Glutamatergic neuron (in vitro differentiated cells): Measurements from ENCODE around the gene LSMEM2. TPM values are rescaled to one million over a fixed set of nuclear protein-coding genes. Genes with fewer than 3 reads are reported as not detected.

ENCODE experiments used
- DNase-seq: peaks from one replicate; pipeline ENCODE4 v3.0.0; 2022
- H3K27ac Mint-ChIP-seq: one replicate; pipeline ENCODE4 v1.8.0; 2020; ENCODE audit warnings: mild to moderate bottlenecking, mixed read lengths, inconsistent platforms; ENCODE audit not compliant: unreplicated experiment
- H3K27me3 Mint-ChIP-seq: one replicate; pipeline ENCODE4 v1.8.0; 2020; ENCODE audit warnings: mild to moderate bottlenecking, moderate library complexity, mixed read lengths, inconsistent platforms; ENCODE audit not compliant: unreplicated experiment
- H3K36me3 Mint-ChIP-seq: one replicate; pipeline ENCODE4 v1.8.0; 2020; ENCODE audit warnings: mild to moderate bottlenecking, mixed read lengths, inconsistent platforms; ENCODE audit not compliant: unreplicated experiment
- H3K4me1 Mint-ChIP-seq: one replicate; pipeline ENCODE4 v1.8.0; 2020; ENCODE audit warnings: mild to moderate bottlenecking, low read depth, mixed read lengths, inconsistent platforms; ENCODE audit not compliant: unreplicated experiment
- H3K4me3 Mint-ChIP-seq: one replicate; pipeline ENCODE4 v1.8.0; 2020; ENCODE audit warnings: mild to moderate bottlenecking, mixed read lengths, inconsistent platforms; ENCODE audit not compliant: unreplicated experiment
- H3K9me3 Mint-ChIP-seq: one replicate; pipeline ENCODE4 v1.8.0; 2020; ENCODE audit warnings: mild to moderate bottlenecking, moderate library complexity, mixed read lengths, inconsistent platforms; ENCODE audit not compliant: unreplicated experiment
- total RNA-seq: library from RNA; stranded (reverse); fragmentation: NEBNext Ultra II Directional; extraction: Animal tissue kit (Norgen Biotek cat#: 25700); gene quantifications from one replicate; pipeline ENCODE4 v1.2.1, GENCODE V29; 2021; ENCODE audit not compliant: unreplicated experiment
- TF ChIP-seq, protein P1 (sequence below): fragments of 200-600 bp; sonication (generic); IDR thresholded peaks from one replicate; pipeline ENCODE4 v1.5.0; 2021; ENCODE audit not compliant: partially characterized antibody, unreplicated experiment

The LSMEM2 gene
- total RNA-seq, 1 donor from 2014 or later = not detected

DNA sequence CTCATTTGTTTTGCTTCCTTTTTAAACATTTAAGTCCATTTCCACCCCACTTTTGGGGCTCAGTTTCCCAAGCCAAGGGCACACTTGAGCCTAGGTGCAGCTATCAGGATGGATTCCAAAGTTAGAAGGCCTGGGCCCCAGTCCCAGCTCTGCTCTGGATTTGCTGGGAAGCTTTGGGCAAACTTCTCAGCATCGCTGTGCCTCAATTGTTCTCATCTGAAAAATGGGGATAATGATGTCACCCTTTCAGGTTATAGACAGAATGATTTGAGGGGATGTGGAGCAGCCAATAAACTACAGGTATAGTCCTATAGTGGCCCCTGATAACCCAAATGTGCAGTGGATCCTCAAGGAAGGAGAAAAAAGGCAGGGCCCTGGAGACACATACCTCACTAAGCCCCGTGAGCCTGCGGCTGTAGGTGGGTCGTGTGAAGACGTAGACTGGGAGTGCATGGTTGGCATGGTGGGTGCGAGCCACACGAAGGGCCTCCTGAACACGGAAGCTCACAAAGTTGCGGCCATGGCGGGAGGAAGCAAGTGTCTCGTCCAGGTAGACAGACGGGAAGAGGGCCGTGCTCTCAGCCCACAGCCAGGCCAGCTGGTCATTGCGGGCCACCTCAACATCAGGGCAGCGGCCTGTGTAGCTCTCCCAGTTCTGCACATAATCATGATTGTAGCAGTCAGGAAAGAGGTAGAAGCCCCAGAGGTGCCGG lies 40.5 kb downstream of the LSMEM2 start:
- peaks cover 14% of the 10 kb centered on the region for H3K27me3 Mint-ChIP-seq
- H3K27ac Mint-ChIP-seq = no peak overlapping the region
- TF ChIP-seq, protein P1, sequence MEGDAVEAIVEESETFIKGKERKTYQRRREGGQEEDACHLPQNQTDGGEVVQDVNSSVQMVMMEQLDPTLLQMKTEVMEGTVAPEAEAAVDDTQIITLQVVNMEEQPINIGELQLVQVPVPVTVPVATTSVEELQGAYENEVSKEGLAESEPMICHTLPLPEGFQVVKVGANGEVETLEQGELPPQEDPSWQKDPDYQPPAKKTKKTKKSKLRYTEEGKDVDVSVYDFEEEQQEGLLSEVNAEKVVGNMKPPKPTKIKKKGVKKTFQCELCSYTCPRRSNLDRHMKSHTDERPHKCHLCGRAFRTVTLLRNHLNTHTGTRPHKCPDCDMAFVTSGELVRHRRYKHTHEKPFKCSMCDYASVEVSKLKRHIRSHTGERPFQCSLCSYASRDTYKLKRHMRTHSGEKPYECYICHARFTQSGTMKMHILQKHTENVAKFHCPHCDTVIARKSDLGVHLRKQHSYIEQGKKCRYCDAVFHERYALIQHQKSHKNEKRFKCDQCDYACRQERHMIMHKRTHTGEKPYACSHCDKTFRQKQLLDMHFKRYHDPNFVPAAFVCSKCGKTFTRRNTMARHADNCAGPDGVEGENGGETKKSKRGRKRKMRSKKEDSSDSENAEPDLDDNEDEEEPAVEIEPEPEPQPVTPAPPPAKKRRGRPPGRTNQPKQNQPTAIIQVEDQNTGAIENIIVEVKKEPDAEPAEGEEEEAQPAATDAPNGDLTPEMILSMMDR = no peak
- peak overlapping the region; percentile 94 for H3K4me3 Mint-ChIP-seq
- H3K36me3 Mint-ChIP-seq = no peaks in the 10 kb centered on the region
- peaks cover 4% of the 10 kb centered on the region for H3K9me3 Mint-ChIP-seq
- peaks cover 12% of the 10 kb centered on the region for H3K4me1 Mint-ChIP-seq
- no peak for DNase-seq

DNA sequence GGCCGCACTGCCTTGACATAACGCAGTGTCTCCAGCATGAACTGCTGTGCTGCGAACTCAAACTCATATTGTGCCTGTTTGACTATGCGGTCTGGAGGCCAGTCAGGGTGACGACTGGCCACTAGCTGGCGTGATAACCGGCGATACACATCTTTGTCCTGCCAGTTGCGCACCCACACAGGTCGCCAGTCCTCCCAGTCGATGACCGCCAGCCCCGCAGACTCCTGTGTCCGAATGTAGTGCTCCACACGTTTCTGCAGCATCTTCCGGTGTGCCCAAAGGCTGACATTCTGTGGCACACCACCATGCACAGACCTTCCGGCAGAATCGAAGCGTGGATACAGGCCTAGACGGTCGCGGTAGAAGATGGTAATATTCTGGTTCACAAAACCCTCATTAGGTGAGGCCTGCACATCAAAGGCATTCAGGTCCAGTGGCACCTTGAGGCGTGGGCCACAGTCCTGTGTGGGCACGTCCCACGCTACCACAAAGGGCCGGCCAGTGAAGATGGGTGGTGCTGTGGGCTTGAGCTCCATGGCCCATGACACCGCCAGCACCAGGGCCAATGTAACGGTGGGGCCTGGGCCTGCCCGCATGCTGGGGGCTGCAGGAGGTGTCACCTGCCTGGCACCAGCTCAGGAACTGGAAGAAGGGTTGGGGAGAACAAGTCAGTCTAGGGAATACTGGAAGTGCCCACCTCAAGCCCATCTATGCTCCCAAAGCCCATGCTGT lies 41.2 kb downstream of the LSMEM2 start:
- peaks cover 16% of the 10 kb centered on the region for H3K4me1 Mint-ChIP-seq
- TF ChIP-seq, protein P1 = no peak
- no peak for DNase-seq
- H3K4me3 Mint-ChIP-seq = peak overlapping the region; percentile 94
- H3K27ac Mint-ChIP-seq = peak overlapping the region; percentile 96
- no peaks in the 10 kb centered on the region for H3K36me3 Mint-ChIP-seq
- H3K9me3 Mint-ChIP-seq = peaks cover 6% of the 10 kb centered on the region
- H3K27me3 Mint-ChIP-seq = peaks cover 14% of the 10 kb centered on the region

DNA sequence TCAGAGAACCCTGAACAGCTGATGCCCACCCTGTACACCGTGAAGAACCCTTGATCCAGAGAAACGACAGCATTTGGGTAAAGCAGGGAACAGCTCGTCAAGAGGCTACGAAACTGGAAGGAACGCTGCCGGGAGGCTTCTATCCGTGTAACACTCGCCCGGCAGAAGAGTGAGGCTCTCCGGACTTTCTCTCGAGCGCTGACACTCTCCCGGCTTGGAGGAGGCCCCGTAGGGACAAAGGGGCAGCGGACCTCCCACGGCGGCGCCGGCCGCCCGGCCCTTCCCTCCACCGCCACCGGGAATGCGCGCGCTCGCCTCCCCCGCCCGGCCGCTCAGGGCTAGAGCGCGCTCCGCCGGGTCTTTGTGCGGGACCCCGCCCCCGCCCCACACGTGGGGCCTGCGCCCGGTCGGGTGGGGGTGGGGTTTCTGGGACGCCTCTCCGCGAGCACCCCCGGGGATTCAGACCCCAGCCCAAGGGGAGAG lies 42.0 kb downstream of the LSMEM2 start:
- H3K27ac Mint-ChIP-seq = peak overlapping the region; percentile 96
- peak; percentile 88 for DNase-seq
- peak overlapping the region; percentile 94 for H3K4me3 Mint-ChIP-seq
- peaks cover 10% of the 10 kb centered on the region for H3K27me3 Mint-ChIP-seq
- H3K4me1 Mint-ChIP-seq = peaks cover 16% of the 10 kb centered on the region
- H3K36me3 Mint-ChIP-seq = no peaks in the 10 kb centered on the region
- TF ChIP-seq, protein P1 = no peak
- peaks cover 6% of the 10 kb centered on the region for H3K9me3 Mint-ChIP-seq

DNA sequence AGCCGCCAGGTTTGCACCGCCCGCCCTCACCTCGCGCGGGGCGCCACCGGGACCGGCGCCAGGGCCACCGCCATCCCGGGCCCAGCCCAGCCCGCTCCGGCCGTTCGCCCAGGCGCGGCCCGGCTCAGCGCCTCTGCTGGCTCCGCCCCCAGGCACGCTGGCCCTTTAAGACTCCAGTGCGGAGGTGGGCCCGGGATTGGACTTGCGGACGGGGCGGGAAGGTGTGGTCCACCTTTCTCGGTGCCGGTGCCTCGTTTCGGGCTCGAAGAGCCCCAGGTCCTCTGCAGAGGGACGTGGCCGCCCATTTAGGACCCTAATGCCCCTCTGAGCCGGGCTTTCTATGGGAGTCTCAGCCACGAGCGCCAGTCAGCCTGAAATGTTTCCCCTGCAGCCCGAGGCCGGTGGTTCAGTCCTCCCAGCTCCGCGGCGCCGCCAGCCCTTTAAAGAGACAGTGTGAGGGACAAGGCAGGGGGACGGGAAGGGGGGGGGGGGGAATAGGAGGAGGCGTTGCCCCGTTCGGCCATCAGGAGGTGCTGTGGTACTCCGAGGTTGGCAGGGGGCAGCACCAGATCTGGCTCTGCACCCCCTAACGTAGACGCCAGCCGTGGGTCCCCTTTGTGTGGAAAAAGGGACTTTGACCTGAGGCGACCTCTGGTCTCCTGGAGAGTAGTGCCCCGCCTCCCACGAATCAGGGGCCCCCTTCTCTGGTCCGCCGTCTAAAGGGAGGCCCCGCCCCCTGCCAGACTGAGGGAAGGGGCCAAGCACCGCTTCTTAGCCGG lies 42.6 kb downstream of the LSMEM2 start:
- TF ChIP-seq, protein P1 = peak; percentile 70
- peaks cover 8% of the 10 kb centered on the region for H3K27me3 Mint-ChIP-seq
- peak; percentile 89 for DNase-seq
- H3K36me3 Mint-ChIP-seq = no peaks in the 10 kb centered on the region
- H3K4me1 Mint-ChIP-seq = peaks cover 16% of the 10 kb centered on the region
- H3K9me3 Mint-ChIP-seq = peaks cover 6% of the 10 kb centered on the region
- peak overlapping the region; percentile 82 for H3K4me3 Mint-ChIP-seq
- peak overlapping the region; percentile 95 for H3K27ac Mint-ChIP-seq
